Activated naive CD4-positive, alpha-beta T cell treated with anti-CD3 and anti-CD28 coated beads, Interleukin-2, amount 50 U/mL, for 16 hours (primary cell): ENCODE data around the gene DAPK3.
A peak's percentile ranks its signal among the peaks of the same experiment; 100 is the strongest.
"Not testable (repeated sequence)": the region's sequence is repeated elsewhere in the genome, so short reads cannot be mapped to it uniquely, and the experiment has no call there.

ENCODE experiments used
- DNase-seq: peaks from one replicate; pipeline ENCODE4 v3.0.0-alpha.2; 2020

The DAPK3 gene

DNA sequence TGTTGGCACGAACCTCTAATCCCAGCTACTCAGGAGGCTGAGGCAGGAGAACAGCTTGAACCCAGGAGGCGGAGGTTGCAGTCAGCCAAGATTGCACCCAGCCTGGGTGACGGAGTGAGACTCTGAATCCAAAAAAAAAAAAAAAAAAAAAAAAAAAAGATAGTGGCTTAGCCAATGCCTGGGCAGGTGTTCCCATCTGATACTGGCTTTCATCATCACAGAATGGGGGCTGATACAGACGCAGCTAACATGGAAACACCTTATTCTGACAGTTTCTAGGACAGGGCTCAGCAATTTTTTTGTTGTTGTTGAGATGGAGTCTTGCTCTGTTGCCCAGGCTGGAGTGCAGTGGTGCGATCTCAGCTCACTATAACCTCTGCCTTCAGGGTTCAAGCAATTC, 29.9 kb upstream of the DAPK3 start:
- not testable (repeated sequence) for DNase-seq

DNA sequence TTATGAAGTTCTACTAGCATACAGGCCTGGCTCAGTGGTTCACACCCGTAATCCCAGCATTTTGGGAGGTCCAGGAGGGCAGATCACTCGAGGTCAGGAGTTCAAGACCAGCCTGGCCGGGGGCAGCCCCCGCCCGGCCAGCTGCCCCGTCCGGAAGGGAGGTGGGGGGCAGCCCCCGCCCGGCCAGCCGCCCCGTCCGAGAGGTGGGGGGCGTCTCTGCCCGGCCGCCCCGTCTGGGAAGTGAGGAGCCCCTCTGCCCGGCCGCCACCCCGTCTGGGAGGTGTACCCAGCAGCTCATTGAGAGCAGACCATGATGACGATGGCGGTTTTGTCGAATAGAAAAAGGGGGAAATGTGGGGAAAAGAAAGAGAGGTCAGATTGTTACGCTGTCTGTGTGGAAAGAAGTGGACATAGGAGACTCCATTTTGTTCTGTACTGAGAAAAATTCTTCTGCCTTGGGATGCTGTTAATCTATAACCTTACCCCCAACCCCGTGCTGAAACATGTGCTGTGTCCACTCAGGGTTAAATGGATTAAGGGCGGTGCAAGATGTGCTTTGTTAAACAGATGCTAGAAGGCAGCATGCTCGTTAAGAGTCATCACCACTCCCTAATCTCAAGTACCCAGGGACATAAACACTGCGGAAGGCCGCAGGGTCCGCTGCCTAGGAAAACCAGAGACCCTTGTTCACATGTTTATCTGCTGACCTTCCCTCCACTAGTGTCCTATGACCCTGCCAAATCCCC, 27.9 kb upstream of the DAPK3 start:
- DNase-seq = not testable (repeated sequence)

DNA sequence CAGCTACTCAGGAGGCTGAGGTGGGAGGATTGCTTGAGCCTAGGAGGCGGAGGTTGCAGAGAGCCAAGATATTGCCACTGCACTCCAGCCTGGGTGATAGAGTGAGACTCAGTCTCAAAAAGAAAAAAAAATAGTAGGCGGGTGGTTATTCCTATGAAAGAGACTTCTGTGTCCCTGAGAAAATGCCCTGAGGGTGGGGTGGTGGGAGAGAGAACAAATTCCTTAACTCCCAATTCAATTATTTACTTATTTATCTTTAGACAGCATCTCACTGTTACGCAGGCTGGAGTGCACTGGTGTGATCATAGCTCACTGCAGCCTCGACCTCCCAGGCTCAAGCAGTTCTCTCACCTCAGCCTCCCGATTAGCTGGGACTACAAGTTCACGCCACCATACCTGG, 24.7 kb upstream of the DAPK3 start:
- DNase-seq = no peak

DNA sequence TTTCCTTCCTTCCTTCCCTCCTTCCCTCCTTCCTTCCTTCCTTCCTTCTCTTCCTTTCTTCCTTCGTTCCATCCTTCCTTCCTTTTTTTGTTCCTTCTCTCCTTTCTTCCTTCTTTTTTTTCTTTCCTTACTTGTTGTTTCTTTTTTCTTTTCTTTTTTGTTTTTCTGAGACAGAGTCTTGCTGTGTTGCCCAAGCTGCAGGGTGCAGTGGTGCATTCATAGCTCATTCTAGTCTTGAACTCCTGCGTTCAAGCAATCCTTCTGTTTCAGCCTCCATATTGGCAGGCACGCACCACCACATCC, 19.9 kb upstream of the DAPK3 start:
- DNase-seq = no peak

DNA sequence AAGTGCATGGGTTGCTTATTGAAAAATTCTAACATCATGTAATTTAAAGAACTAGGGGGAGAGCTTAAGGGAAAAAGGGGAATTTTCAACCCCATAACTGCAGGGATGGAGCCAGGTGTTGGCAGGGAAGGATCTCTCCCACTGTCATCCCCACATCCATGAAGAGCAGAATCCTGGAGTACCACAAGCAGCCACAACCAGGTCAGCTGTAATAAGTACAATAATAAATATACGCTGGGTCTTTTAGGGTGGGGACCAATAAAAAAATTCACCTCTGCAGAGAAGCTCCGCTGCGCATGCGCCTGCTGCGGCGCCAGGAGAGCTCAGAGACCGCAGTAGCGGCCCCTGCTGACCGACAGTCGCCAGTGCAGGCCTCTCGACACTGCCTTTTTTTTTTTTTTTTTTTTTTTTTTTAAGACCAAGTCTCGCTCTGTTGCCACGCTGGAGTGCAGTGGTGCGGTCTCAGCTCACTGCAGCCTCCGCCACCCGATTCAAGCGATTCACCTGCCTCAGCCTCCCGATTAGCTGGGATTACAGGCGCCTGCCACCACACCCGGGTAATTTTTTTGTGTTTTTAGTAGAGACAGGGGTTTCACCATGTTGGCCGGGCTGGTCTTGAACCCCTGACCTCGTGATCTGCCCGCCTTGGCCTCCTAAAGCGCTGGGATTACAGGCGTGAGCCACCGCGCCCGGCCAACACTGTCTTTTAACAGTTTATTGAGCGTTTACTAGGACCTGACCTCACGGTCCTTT, 16.9 kb upstream of the DAPK3 start:
- DNase-seq = peak; percentile 89

DNA sequence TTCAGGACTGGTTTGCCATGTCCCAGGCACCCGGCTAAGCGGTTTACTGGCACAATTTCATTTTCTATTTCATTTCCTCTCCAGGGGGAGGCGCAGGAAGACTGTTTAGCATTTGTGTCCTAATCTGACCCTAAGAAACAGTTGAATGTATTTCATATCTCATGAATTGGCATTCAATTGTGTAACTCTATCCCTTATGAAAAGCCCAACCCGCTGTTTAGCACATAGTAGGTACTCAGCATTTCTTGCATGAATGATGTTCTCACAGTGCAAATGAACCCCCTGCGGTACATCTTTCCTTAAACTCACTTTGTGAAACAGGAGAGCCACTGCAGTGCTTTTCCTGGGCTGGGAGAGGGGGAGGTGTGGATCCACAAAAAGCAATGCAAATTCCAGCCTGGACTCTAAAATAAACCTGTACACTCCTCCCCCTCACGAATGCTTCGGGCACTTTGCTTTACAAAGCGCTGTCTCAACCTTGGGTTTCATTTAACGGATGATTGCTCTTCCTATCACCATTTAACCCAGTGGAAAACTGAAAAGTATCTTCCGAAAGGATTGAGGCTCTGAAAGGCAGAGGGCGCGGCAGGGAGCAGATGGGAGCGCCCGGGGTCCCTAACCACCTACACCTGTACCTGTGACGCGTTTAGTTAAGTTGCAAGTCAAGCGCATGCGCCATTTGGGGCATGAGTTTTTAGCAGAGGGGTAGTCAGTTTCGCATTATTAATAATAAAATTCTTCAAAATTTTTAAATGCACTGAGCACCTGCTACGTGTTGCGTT, 15.6 kb upstream of the DAPK3 start:
- peak; percentile 63 for DNase-seq

DNA sequence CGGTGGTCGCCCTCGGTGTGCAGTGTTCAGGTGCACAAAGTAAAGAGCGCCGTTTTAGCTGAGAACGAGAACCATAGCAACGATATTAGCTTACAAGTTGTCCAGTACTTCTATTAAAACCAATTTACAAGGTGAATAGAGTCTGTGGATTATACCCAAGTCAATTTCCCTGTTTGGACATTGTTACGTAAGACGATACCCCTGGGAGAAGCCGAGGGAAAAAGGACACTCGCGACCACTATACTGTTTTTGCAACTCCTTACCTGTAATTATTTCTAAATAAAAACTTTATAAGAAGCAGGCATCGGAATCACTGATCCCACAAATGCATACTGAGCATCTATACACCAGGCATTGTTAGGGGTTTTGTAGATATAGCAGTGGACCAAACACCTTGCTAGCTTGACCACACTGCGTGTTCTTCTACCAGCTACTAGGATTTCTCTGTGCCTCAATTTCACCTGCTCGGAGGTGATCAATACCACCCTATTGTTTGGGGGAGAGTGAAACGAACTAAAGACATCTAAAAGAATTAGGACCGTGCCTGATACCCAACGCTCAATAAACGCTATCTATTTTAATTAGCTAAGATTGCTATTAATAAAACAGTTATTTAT, 14.9 kb upstream of the DAPK3 start:
- no peak for DNase-seq

DNA sequence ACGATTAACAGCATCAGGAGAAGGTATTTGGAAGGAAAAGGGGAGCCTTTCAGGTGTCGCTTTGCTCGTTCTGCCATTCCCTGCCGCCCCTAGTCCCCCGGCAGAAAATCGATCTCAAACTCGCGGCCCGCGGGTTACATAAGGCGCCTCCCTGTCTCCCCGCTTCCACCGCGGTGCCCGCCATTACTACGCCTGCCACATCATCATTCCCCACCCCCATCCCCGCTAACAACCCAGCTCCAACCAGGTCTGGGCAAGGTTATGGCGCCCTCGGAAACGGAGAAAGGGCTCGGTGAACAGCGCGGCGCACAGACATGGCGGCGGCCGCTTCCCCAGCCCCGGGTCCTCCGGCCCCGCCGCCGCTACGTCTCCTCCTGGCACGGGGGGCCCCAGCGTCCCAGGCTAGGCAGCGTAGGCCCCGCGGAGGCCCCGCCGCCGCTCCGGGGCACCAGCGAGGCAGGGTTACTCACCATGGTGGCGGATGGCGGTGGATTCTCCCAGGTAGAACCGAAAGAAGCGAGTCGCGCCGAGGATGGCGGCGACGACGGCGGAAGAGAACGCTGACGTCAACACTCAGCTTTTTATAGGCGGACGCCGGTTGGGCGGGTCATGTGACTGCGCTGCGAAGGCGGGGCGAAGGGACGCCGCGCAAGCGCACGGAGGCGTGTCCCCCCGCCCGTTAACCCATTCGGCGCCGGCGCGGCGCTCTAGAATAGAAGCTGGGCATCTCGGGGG, 14.2 kb upstream of the DAPK3 start, which contains the start of gene EEF2:
TSS of gene EEF2 (minus strand) at position 556 of the 735 bp plus-strand sequence. CDS start at position 473, 83 bp downstream.
- peak; percentile 88 for DNase-seq

DNA sequence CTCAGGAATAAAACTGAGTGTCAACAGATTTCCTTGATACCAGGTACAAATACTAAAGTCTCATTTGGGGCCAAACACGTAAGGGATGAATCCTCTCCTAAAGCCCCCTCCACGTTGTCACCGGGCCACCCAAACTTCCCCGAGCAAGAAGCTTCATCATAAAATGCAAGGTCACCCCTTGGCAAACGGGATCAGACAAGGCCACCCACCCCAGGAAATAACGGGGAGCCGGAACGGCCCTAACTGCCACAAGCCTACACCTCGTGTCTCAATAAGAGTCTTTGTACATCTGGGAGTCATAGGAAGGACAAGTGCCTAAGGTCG, 13.6 kb upstream of the DAPK3 start:
- no peak for DNase-seq

DNA sequence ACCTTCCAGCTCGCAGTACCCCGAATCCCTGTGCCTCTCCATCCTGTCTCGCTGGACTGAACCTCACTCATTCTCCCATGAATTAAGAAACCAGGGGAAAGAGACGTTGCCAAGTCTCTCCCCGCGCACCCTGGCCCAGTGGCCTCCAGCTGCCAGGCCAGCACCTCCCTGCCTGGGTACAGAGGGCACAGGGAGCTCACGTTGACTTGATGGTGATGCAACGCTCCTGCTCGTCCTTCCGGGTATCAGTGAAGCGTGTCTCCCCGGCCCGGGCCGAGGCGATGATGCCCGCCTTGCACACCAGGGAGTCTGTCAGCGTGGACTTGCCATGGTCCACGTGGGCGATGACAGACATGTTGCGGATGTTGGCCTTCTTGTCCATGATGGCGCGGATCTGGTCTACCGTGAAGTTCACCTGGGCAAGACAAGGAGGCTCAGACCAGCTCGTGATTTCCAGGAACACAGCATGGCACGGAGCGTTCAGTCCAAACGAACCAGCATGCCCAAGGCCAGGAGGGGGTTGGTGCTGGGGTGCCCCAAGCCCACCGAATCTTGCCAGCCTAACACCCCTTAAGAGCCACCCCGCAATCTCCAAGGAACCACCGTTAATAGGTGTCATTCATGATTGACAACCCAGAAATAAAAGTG, 13.2 kb upstream of the DAPK3 start:
- DNase-seq = no peak

DNA sequence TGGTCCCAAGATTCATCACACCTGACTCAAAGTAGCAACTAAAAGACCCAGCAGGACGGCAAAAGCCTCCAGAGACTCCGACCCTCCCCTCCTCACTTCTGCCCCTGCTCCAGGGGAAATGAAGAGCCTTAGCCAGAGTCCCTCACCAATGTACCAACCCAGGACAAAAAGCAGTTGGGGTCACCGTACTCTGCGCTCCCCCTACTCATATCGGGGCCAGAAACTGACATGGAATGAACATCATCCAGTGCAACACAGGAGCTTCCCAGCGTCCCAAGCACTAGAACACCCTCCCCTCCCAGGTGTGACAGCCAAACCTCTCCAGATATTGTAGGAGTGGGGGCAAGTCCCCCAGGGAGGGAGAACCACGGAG, 12.6 kb upstream of the DAPK3 start:
- DNase-seq = no peak

DNA sequence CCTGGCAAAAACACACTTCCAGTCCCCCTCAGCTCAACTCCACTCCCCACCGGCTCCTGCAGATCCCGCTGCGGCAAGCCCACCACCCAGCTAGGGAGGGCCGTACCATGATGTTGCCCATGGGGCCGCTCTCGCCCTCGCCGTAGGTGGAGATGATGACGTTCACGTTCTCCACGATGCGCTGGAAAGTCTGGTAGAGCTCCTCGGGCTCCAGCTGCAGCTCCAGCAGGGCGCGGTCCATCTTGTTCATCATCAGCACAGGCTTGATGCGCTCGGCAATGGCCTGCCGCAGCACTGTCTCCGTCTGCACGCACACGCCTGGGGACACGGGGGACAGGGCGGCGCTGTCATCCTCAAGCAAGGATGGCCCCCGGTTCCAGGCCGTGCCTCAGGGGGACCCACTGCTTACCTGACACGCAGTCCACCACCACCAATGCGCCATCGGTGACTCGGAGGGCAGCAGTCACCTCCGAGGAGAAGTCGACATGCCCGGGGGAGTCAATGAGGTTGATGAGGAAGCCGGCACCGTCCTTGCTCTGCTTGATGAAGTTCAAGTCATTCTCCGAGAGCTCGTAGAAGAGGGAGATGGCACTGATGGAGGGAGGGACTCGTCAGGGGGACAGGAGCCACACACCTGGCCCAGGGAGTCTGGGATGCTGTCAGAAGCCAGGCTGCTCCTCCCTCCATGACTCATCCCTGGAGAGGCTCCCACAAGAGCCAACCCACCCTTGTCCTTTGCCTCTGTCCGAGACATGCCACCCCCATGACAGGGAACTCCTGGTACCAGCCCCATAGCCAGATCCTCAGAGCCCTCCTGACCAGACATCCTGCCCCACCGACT, 12.0 kb upstream of the DAPK3 start:
- DNase-seq = no peak

DNA sequence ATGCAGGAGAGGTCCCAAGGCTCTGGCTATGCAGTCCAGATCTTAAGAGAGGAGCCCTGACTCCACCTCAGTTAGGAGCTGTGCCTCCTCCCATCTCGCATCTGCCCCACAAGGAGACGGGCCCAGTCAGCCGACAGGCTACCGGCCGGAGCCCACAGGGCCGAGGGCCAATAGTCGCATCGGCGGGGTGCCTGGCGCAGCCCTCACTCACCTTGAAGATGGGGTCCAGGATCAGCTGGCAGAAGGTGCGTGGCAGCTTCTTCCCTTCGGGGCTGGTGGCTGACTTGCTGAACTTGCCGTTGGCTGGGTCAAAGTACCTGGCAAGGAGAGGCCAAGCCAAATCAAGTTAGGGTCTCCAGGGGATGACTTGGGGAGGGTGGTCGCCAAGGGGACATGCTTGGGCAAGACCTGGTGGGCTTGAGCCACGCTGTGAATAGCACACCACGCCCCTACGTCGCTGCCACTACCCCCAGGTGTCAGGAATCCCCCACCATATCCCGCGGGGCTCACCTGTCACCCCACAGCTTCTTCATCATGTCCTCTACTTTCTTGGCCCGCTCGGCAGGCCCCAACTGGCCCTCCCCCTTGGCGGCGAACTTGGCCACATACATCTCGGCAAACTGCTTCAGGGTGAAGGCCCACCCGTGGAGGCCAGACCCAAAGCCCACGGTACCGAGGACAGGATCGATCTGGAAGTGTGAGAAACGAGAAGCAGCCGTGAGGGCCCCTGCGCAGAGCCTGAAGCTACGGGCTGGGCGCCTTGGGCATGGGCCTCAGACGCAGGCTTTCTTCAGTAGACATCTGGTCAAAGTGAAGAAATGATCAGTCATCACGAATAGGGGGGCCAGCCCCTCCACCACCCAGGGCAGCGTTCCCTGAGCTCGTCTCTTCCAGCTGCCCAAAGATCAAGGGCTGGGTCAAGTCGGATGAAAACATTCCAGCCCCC, 11.1 kb upstream of the DAPK3 start:
- no peak for DNase-seq

DNA sequence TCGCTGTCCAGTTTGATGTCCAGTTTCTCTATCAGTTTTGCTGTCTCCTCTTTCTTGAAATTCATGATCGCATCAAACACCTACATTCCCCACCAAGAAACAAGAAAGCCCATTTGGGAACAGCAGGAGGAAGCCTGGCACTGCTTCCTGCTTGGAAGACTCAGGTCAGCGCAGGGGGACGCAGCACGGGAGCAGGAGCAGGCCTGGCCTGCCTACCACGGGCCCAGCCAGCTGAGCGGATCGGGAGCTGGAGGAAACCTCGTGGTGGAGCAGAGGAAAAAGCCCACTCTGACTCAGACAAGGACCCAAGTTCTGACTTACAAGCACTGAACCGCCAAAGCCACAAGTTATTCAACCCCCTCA, 10.5 kb upstream of the DAPK3 start:
- DNase-seq = no peak

DNA sequence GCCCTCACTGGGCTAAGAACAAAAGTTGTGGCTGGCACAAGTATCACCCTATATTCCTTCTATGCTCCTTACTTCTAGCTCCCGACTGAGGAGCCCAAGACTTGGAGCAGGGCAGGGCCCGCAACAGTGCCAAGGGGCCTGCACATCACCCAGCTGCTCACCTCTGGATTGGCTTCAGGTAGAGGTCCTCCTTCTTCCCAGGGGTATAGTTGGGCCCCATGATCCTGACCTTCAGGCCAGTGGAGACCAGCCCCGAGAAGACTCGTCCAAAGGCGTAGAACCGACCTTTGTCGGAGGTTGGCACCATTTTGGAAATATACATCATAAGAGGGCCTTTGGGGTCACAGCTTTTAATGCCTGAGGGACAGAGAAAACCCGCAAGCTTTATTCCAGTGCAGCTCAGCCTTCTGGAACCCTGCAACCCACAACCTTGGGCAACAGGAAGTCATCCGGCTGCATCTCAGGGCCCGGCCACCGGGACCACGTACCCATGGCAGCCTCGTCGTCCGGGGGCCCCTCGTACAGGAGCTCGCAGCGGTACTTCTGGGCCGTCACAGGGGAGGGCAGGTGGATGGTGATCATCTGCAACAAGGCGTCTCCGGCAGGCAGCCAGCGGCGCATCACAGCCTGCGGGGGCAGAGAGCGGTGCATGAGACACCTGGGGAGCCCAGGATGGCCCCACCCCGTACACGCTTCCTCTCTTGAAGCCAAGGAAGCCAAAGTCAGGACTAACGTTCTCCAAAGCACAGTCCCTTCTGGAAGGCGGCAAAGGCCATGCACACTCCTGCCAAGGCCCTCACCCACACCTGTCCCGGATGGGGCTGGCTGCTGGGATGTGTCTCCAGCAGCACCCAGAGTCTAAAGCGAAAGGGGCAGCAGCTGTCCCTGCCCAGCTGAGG, 9.7 kb upstream of the DAPK3 start:
- no peak for DNase-seq

DNA sequence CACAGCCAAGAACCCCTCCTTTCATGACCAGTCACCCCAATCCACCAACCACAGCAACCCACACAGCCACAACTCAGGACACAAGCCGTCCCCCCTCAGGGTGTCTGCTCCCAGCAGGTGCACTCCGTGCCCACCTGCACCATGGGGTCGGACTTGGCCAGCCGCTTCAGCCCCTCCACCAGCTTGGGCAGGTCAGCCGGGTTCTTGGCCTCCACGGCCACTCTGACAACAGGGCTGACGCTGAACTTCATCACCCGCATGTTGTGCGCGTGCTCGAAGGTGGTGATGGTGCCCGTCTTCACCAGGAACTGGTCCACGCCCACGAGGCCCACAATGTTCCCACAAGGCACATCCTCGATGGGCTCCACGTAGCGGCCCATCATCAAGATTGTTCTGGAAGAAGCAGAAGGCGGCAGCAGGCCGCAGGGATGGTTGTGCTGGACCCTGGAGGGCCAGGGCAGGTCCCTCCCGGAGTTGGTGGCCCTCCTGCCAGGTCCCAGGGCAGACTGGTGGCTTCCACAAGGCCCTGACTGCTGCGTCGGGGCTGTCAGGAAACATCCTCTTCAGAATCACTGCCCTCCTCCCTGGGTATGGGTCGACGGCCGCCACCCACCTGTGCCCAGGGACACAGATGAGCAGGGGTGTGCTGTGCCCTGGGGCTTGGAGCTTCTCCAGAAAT, 8.9 kb upstream of the DAPK3 start:
- no peak for DNase-seq

DNA sequence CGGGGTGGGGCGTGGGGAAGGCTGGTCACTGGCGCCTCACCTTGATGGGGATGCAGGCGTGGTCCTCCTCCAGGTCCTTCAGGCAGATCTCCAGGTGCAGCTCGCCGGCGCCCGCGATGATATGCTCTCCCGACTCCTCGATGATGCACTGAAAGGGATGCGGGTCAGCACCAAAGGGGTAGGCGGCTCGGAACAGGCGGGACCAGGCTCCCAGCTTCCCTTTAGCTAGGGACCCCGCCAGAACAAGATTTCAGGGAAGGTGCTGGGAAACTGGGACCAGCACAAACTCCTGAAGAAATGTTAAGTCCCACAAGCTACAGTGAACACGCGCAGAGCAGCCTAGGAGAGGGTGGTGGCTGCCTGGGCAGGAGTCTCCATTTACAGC, 8.4 kb upstream of the DAPK3 start:
- peak; percentile 14 for DNase-seq

DNA sequence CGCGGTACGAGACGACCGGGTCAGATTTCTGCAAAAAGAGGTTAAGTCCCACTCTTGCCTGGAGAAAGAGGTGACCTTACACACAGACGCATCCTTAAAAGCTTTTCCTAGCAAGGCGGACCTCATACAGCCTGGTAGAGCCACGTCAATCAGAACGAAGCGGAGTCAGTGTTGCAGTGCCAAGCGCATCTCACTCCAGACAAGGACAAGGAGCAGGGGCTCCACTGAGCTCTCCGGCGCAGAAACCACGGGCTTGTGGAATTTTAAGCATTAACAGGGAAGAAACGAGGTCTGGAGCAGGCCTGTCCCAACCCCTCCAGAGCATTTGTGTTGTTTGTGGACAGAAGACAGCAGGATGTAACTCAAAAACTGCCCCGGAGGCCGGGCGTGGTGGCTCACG, 7.2 kb upstream of the DAPK3 start:
- no peak for DNase-seq
